H9 (cell line): ENCODE results near the gene MAT2A. TPM values are rescaled to one million over a fixed set of nuclear protein-coding genes. Genes with fewer than 3 reads are reported as not detected.

ENCODE experiments used
- DNase-seq: peaks from one replicate; pipeline ENCODE4 v3.0.0-alpha.2; 2017
- H2AFZ ChIP-seq: one replicate; pipeline ENCODE4 v1.6.1; 2013; ENCODE audit warnings: mild to moderate bottlenecking, low read length, control low read depth, moderate library complexity
- H2AK5ac ChIP-seq: 2 replicates; pipeline ENCODE4 v1.6.1; 2013; ENCODE audit warnings: low read length, control low read depth, mixed read lengths; ENCODE audit not compliant: insufficient read length
- H2BK120ac ChIP-seq: one replicate; pipeline ENCODE4 v1.6.1; 2013; ENCODE audit warnings: low read depth, mild to moderate bottlenecking, low read length, control low read depth, inconsistent platforms; ENCODE audit not compliant: poor library complexity, severe bottlenecking
- H2BK12ac ChIP-seq: 2 replicates; pipeline ENCODE4 v1.6.1; 2013; ENCODE audit warnings: low read length, control low read depth, mixed read lengths, low read depth; ENCODE audit not compliant: insufficient read length
- H2BK15ac ChIP-seq: 2 replicates; pipeline ENCODE4 v1.6.1; 2013; ENCODE audit warnings: low read depth, low read length, control low read depth
- H2BK20ac ChIP-seq: one replicate; pipeline ENCODE4 v1.6.1; 2013; ENCODE audit warnings: low read depth, mild to moderate bottlenecking, low read length, control low read depth, inconsistent platforms; ENCODE audit not compliant: poor library complexity, severe bottlenecking
- H2BK5ac ChIP-seq: 2 replicates; pipeline ENCODE4 v1.6.1; 2013; ENCODE audit warnings: low read length, control low read depth, mixed read lengths; ENCODE audit not compliant: insufficient read length
- H3K14ac ChIP-seq: 2 replicates; pipeline ENCODE4 v1.6.1; 2013; ENCODE audit warnings: low read length, control low read depth; ENCODE audit not compliant: insufficient read depth
- H3K18ac ChIP-seq: 2 replicates; pipeline ENCODE4 v1.6.1; 2013; ENCODE audit warnings: low read depth, mild to moderate bottlenecking, mixed read lengths, low read length, control low read depth; ENCODE audit not compliant: insufficient read length
- H3K23ac ChIP-seq: 2 replicates; pipeline ENCODE4 v1.6.1; 2013; ENCODE audit warnings: low read length, control low read depth, mixed read lengths, low read depth; ENCODE audit not compliant: insufficient read length
- H3K23me2 ChIP-seq: 2 replicates; pipeline ENCODE4 v1.6.1; 2013; ENCODE audit warnings: low read depth, mild to moderate bottlenecking, mixed read lengths, low read length, control low read depth; ENCODE audit not compliant: insufficient read length, poor library complexity, severe bottlenecking
- H3K27ac ChIP-seq: 2 replicates; pipeline ENCODE4 v1.5.1; 2013; ENCODE audit warnings: low read length, control low read depth, mixed read lengths, low read depth; ENCODE audit not compliant: insufficient read length
- H3K27me3 ChIP-seq: 2 replicates; pipeline ENCODE4 v1.6.1; 2013; ENCODE audit warnings: low read length, control low read depth, inconsistent platforms; ENCODE audit not compliant: insufficient read depth
- H3K4ac ChIP-seq: 2 replicates; pipeline ENCODE4 v1.6.1; 2013; ENCODE audit warnings: low read depth, mild to moderate bottlenecking, control low read depth, inconsistent platforms, low read length, moderate library complexity
- H3K4me1 ChIP-seq: 2 replicates; pipeline ENCODE4 v1.6.1; 2013; ENCODE audit warnings: low read length, control low read depth, inconsistent platforms; ENCODE audit not compliant: insufficient read depth
- H3K4me2 ChIP-seq: 2 replicates; pipeline ENCODE4 v1.6.1; 2013; ENCODE audit warnings: low read length, control low read depth, mixed read lengths; ENCODE audit not compliant: insufficient read length, insufficient read depth
- H3K56ac ChIP-seq: 2 replicates; pipeline ENCODE4 v1.6.1; 2013; ENCODE audit warnings: low read depth, mild to moderate bottlenecking, mixed read lengths, low read length, control low read depth; ENCODE audit not compliant: insufficient read length
- H3K79me1 ChIP-seq: 2 replicates; pipeline ENCODE4 v1.6.1; 2013; ENCODE audit warnings: low read depth, mild to moderate bottlenecking, moderate library complexity, low read length, control low read depth, inconsistent platforms; ENCODE audit not compliant: insufficient read depth, poor library complexity, severe bottlenecking
- H3K79me2 ChIP-seq: 2 replicates; pipeline ENCODE4 v1.6.1; 2013; ENCODE audit warnings: low read length, control low read depth, inconsistent platforms; ENCODE audit not compliant: insufficient read depth
- H3K9ac ChIP-seq: 2 replicates; pipeline ENCODE4 v1.6.1; 2013; ENCODE audit warnings: low read length, control low read depth, mixed read lengths; ENCODE audit not compliant: insufficient read length; ENCODE audit errors: extremely low read depth
- H3K9me3 ChIP-seq: one replicate; pipeline ENCODE4 v1.6.1; 2013; ENCODE audit warnings: low read depth, low read length, inconsistent platforms; ENCODE audit not compliant: control insufficient read depth
- H3T11ph ChIP-seq: one replicate; pipeline ENCODE4 v1.6.1; 2013; ENCODE audit warnings: mild to moderate bottlenecking, low read length, control low read depth, inconsistent platforms
- H4K20me1 ChIP-seq: one replicate; pipeline ENCODE4 v1.6.1; 2013; ENCODE audit not compliant: control insufficient read depth, insufficient read length, insufficient read depth
- H4K5ac ChIP-seq: 2 replicates; pipeline ENCODE4 v1.6.1; 2013; ENCODE audit warnings: low read depth, mild to moderate bottlenecking, mixed read lengths, low read length, control low read depth; ENCODE audit not compliant: insufficient read length
- H4K8ac ChIP-seq: replicated peaks from 2 replicates; pipeline ENCODE4 v1.6.1; 2013; ENCODE audit warnings: low read length, control low read depth, mixed read lengths, low read depth; ENCODE audit not compliant: insufficient read length
- H4K91ac ChIP-seq: 2 replicates; pipeline ENCODE4 v1.6.1; 2013; ENCODE audit warnings: low read depth, mild to moderate bottlenecking, moderate library complexity, mixed read lengths, low read length, control low read depth; ENCODE audit not compliant: insufficient read length
- H3K27ac Mint-ChIP-seq, 3 experiments: 2 replicates in 2 of 3; 3 replicates in 1 of 3; pipeline ENCODE4 v1.8.0; 2020 to 2021; ENCODE audit warnings: mixed read lengths in 3 of 3, mild to moderate bottlenecking in 1 of 3, moderate library complexity in 1 of 3
- H3K27me3 Mint-ChIP-seq: 2 replicates; pipeline ENCODE4 v1.8.0; 2021; ENCODE audit warnings: low read depth, mild to moderate bottlenecking, moderate library complexity, mixed read lengths
- H3K36me3 Mint-ChIP-seq, 3 experiments: 2 replicates in 2 of 3; 3 replicates in 1 of 3; pipeline ENCODE4 v1.8.0; 2020 to 2021; ENCODE audit warnings: low read depth in 3 of 3, mixed read lengths in 3 of 3; ENCODE audit not compliant: insufficient read depth in 1 of 3
- H3K4me1 Mint-ChIP-seq, 2 experiments: 2 replicates each; pipeline ENCODE4 v1.8.0; 2020; ENCODE audit warnings: mixed read lengths in 2 of 2
- H3K4me3 Mint-ChIP-seq, 2 experiments: 2 replicates in 1 of 2; 3 replicates in 1 of 2; pipeline ENCODE4 v1.8.0; 2020 to 2021; ENCODE audit warnings: mild to moderate bottlenecking in 2 of 2, mixed read lengths in 2 of 2, moderate library complexity in 1 of 2
- H3K9me3 Mint-ChIP-seq, 2 experiments: 2 replicates in 1 of 2; 3 replicates in 1 of 2; pipeline ENCODE4 v1.8.0; 2020; ENCODE audit warnings: mild to moderate bottlenecking in 2 of 2, mixed read lengths in 2 of 2, moderate library complexity in 1 of 2
- CTCF ChIP-seq: fragments of 200-600 bp; sonication (generic); conservative IDR thresholded peaks from 3 replicates; pipeline ENCODE4 v1.8.0; 2021; ENCODE audit warnings: antibody characterized with exemption, mild to moderate bottlenecking
- WGBS: extraction: QIAGEN DNeasy Blood & Tissue Kit; methylation state at CpG from one replicate; pipeline ENCODE4 v1.1.7; 2013; ENCODE audit warnings: missing lambda C conversion rate, low lambda C conversion rate, mixed read lengths; ENCODE audit not compliant: insufficient read length; ENCODE audit errors: extremely low coverage; 5-methylcytosine and 5-hydroxymethylcytosine counted together
- total RNA-seq: library from RNA; stranded (reverse); gene quantifications from 2 replicates; pipeline ENCODE4 v1.2.1, GENCODE V29; 2021

The MAT2A gene
- total RNA-seq, 1 experiment from 2014 or later: 459 TPM

GRCh38 chr2:85531589-85531988, 7.4 kb upstream of the MAT2A start:
- Mint-ChIP-seq H3K27me3 (peaks cover 5% of the 10 kb centered on the region), H3K9me3 (no peaks in the 10 kb centered on the region), H3K4me3 (no peak overlapping the region), H3K27ac (no peak overlapping the region; a peak in 1 of 7 replicates), H3K36me3 (peaks cover 1 to 6% (median 2%) of the 10 kb centered on the region in 3 experiments; a peak in 4 of 7 replicates), H3K4me1 (peaks cover 6 to 8% of the 10 kb centered on the region in 2 experiments; a peak in 3 of 4 replicates)
- Histone ChIP-seq H2BK120ac (no peak overlapping the region), H3K23ac (no peak overlapping the region), H3K4me2 (no peak overlapping the region), H3K23me2 (no peaks in the 10 kb centered on the region), H4K8ac (no peak overlapping the region), H3K9ac (no peak overlapping the region), H2AK5ac (no peak overlapping the region), H2BK12ac (no peak overlapping the region), H3K27ac (no peak overlapping the region), H3K4me1 (no peaks in the 10 kb centered on the region), H4K5ac (no peak overlapping the region), H3K14ac (no peak overlapping the region), H2AFZ (no peak overlapping the region), H3T11ph (no peak overlapping the region), H2BK5ac (no peak overlapping the region), H3K18ac (no peak overlapping the region), H3K79me2 (no peaks in the 10 kb centered on the region), H4K20me1 (no peaks in the 10 kb centered on the region), H3K56ac (no peak overlapping the region), H3K9me3 (no peaks in the 10 kb centered on the region), H3K79me1 (no peaks in the 10 kb centered on the region), H4K91ac (no peak overlapping the region), H2BK20ac (no peak overlapping the region), H3K4ac (no peak overlapping the region), H2BK15ac (no peak overlapping the region), H3K27me3 (no peaks in the 10 kb centered on the region)
- no peak for DNase-seq
- no peak for TF ChIP-seq CTCF
- no CpG with 5 or more reads among the region's 2 CpGs for WGBS
